SK-N-SH (cell line): ENCODE data around the gene PSMD9.

Experiments
- MXI1 ChIP-seq: IDR thresholded peaks from 2 replicates; pipeline ENCODE4 v1.6.1; 2012; ENCODE audit warnings: mild to moderate bottlenecking, low read depth, low read length, improper control_type of control experiment
- SIN3A ChIP-seq: IDR thresholded peaks from 2 replicates; pipeline ENCODE4 v1.6.1; 2012; ENCODE audit warnings: low read depth, mild to moderate bottlenecking, low read length, moderate library complexity, borderline replicate concordance
- YY1 ChIP-seq: IDR thresholded peaks from 2 replicates; pipeline ENCODE4 v1.4.0; 2012; ENCODE audit warnings: low read depth, mild to moderate bottlenecking

- no peak for TF ChIP-seq YY1
- TF ChIP-seq MXI1 = no peak
- no peak for TF ChIP-seq SIN3A
These were observed 61.2 kb downstream of the PSMD9 start for GRCh38 chr12:121949648-121950397.
